ENCODE data around the gene CARHSP1. TPM values are rescaled to one million over a fixed set of nuclear protein-coding genes. Genes with fewer than 3 reads are reported as not detected.

CARHSP1 gene
- polyA plus RNA-seq, 1 of the 3 experiments (the other 2 are of a cell fraction): 93.6 TPM

GRCh38 chr16:8886593-8887430, 18.0 kb upstream of the CARHSP1 start:
- Histone ChIP-seq H3F3A (replicated peaks; ENCODE audit: insufficient read depth) (peaks cover 6% of the 10 kb centered on the region), H4K20me1 (ENCODE audit: insufficient read depth) (0 out of 2 replicates have a peak, but pooled peaks cover 12% of the 10 kb centered on the region), H2AFZ (ENCODE audit: low read depth) (no peak overlapping the region), H3K27ac (ENCODE audit: low read depth in 2 of 2, low read length in 1 of 2) (no peak overlapping the region; a peak in 1 of 4 replicates), H3K9me3 (no peaks in the 10 kb centered on the region), H3K9me2 (no peaks in the 10 kb centered on the region), H3K4me1 (ENCODE audit: control insufficient read depth in 1 of 2, insufficient read depth in 2 of 2, low read depth in 1 of 2, low read length in 1 of 2) (peaks cover 9 to 32% of the 10 kb centered on the region in 2 experiments; a peak in 2 of 4 replicates), H3K27me3 (ENCODE audit: insufficient read depth) (no peaks in the 10 kb centered on the region), H3K79me2 (ENCODE audit: insufficient read depth) (no peaks in the 10 kb centered on the region), H3K9ac (no peak overlapping the region), H3K36me3 (replicated peaks in 1 of 2; ENCODE audit: control insufficient read depth in 1 of 2, insufficient read depth in 2 of 2, low read length in 1 of 2) (peaks cover 5 to 23% of the 10 kb centered on the region in 2 experiments), H3K4me3 (ENCODE audit: low read depth in 2 of 2, low read length in 1 of 2) (no peak overlapping the region), H3K4me2 (peak overlapping the region; percentile 59; the same call in 1 of the 2 replicates)
- TF ChIP-seq GABPA (IDR thresholded peaks at IDR 0.05; ENCODE audit: low read depth) (no peak), MXI1 (IDR thresholded peaks at IDR 0.05; ENCODE audit: low read depth, low read length) (no peak), TCF12 (IDR thresholded peaks at IDR 0.05) (no peak), RCOR1 (IDR thresholded peaks at IDR 0.05; ENCODE audit: low read length) (no peak), POLR2AphosphoS5 (IDR thresholded peaks at IDR 0.05; ENCODE audit: low read depth, low read length) (no peak), USF2 (IDR thresholded peaks at IDR 0.05; ENCODE audit: borderline replicate concordance, low read depth, low read length) (no peak), SIN3A (IDR thresholded peaks at IDR 0.05; ENCODE audit: borderline replicate concordance, low read depth, low read length) (no peak), EZH2phosphoT487 (IDR thresholded peaks at IDR 0.05; ENCODE audit: borderline replicate concordance, low read depth) (no peak)
- TF ChIP-seq, protein P1, sequence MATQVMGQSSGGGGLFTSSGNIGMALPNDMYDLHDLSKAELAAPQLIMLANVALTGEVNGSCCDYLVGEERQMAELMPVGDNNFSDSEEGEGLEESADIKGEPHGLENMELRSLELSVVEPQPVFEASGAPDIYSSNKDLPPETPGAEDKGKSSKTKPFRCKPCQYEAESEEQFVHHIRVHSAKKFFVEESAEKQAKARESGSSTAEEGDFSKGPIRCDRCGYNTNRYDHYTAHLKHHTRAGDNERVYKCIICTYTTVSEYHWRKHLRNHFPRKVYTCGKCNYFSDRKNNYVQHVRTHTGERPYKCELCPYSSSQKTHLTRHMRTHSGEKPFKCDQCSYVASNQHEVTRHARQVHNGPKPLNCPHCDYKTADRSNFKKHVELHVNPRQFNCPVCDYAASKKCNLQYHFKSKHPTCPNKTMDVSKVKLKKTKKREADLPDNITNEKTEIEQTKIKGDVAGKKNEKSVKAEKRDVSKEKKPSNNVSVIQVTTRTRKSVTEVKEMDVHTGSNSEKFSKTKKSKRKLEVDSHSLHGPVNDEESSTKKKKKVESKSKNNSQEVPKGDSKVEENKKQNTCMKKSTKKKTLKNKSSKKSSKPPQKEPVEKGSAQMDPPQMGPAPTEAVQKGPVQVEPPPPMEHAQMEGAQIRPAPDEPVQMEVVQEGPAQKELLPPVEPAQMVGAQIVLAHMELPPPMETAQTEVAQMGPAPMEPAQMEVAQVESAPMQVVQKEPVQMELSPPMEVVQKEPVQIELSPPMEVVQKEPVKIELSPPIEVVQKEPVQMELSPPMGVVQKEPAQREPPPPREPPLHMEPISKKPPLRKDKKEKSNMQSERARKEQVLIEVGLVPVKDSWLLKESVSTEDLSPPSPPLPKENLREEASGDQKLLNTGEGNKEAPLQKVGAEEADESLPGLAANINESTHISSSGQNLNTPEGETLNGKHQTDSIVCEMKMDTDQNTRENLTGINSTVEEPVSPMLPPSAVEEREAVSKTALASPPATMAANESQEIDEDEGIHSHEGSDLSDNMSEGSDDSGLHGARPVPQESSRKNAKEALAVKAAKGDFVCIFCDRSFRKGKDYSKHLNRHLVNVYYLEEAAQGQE (IDR thresholded peaks at IDR 0.05; ENCODE audit: low read depth, low read length): no peak
- POLR2A ChIA-PET: no interaction called here
- CTCF ChIA-PET: interaction anchor here (0.6 to 7.5 kb wide), 7 partner anchors 13 to 352 kb away, joined by 3 to 45 read pairs (median 7); no protein-coding TSS in a partner anchor
- 79% methylated on average over 19 of the region's 19 CpGs for WGBS (ENCODE audit: low lambda C conversion rate)
- DNase-seq: no peak

All from SK-N-SH (cell line).